ENCODE measurements around the gene KCNIP1.

Gene KCNIP1

DNA sequence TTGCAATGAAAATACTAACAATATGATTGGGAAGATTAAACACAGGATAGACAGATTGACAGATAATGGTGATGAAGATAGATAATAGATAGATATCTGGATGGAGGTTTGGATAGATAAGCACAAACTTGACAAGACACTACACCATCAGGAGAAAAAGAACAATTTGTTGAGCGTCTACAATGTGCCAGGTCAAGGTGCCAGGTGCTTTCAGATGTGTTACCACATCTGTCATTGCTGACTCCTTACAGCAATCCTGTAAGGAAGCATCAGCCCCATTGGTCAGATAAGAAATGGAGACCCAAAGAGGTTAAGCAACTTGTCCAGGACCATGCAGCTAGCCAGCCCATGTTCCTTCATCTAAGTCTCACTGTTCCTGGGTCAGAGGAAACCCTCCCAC lies 278.1 kb downstream of the KCNIP1 start:
- TF ChIP-seq, protein P1, sequence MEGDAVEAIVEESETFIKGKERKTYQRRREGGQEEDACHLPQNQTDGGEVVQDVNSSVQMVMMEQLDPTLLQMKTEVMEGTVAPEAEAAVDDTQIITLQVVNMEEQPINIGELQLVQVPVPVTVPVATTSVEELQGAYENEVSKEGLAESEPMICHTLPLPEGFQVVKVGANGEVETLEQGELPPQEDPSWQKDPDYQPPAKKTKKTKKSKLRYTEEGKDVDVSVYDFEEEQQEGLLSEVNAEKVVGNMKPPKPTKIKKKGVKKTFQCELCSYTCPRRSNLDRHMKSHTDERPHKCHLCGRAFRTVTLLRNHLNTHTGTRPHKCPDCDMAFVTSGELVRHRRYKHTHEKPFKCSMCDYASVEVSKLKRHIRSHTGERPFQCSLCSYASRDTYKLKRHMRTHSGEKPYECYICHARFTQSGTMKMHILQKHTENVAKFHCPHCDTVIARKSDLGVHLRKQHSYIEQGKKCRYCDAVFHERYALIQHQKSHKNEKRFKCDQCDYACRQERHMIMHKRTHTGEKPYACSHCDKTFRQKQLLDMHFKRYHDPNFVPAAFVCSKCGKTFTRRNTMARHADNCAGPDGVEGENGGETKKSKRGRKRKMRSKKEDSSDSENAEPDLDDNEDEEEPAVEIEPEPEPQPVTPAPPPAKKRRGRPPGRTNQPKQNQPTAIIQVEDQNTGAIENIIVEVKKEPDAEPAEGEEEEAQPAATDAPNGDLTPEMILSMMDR (IDR thresholded peaks at IDR 0.05; ENCODE audit: low read depth, low read length) = no peak
- DNase-seq (ENCODE audit: extremely low read depth, low read depth) = no peak

DNA sequence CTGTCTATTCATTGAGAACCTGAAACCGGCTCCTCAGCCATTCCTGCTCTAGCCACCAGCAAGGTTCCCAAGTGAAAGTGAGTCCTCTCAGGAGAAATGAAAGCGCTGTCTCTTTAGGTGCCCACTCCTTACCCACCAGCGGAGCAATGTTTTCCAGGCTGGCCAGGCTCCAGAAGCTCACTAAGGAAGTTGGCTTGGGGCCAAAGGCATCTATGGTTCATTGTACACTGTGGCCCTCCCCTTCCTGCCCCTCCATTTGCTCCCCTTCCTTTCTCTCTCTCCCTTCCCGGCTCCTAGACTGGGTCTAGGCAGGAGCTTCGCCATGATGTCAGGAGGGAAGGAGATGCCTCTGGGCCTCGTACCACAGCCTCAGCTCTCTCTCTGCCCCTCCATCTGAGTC lies 278.6 kb downstream of the KCNIP1 start:
- DNase-seq (ENCODE audit: extremely low read depth, low read depth) = no peak
- TF ChIP-seq, protein P1 (IDR thresholded peaks at IDR 0.05; ENCODE audit: low read depth, low read length) = no peak

DNA sequence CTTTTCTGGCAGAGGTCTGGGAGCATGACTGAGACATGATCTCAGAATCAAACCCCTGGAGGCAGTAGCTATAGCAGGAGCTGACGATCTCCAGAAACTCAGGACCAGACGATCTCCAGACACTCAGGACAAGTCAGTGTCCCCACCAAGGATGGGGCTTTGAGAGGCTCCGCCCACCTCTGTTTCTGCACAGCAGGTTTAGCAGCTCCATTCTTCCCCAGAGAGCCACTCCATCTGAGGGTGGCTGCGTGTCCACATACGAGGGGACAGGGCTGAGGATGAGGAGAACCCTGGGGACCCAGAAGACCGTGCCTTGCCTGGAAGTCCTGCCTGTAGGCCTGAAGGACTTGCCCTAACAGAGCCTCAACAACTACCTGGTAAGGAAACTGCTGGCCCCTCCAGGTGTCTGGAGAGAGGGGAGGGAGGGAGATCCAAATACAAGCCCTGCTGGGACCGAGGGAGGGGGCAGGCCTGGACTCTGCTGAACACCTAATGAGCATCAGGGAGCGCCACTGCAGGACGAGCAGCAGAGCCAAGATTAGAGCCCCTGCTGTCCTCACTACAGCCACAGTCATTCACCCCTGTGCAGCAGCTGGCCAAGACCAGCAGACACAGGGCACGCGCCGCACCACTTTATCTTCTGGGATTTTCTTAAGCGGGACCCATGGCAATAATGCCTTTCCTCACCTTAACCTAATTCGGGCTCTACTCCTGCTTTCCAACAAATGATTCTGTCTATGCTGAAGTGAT lies 279.9 kb downstream of the KCNIP1 start, which contains the start of gene GABRP:
TSS of gene GABRP (plus strand) at position 228 of the 750 bp plus-strand sequence. CDS start 4,891 bp downstream, outside the sequence.
- TF ChIP-seq, protein P1 (IDR thresholded peaks at IDR 0.05; ENCODE audit: low read depth, low read length) = no peak
- no peak for DNase-seq (ENCODE audit: extremely low read depth, low read depth)

DNA sequence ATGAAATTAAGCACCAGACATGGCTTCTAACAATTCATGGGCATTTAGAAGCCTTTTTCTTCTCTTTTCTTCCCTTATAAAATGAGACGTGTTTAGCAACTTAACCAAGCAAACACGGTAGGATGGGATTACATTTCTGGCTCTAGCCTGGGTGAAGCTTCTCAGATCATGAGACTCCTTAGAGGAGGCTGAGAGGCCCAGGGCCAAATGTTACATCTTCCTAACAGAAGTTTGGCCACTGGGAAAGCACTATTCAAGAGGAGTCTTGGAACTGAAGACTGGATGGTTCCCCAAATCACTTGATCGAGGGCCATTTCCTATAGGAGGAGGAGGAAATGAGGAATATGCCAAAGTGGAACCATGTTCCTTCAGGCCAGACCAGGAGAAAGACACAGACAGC lies 281.6 kb downstream of the KCNIP1 start:
- TF ChIP-seq, protein P1 (IDR thresholded peaks at IDR 0.05; ENCODE audit: low read depth, low read length) = no peak
- no peak for DNase-seq (ENCODE audit: extremely low read depth, low read depth)

Measured in AG09319 (cell line).